Heart left ventricle (tissue), 13 donors: ENCODE measurements around the gene MT1A.

Source experiments
- POLR2A ChIP-seq, 2 donors: fragments of 450-650 bp; IDR thresholded peaks; one replicate each; pipeline ENCODE4 v1.6.1; 2017; ENCODE audit warnings: antibody characterized with exemption in 2 of 2, mild to moderate bottlenecking in 2 of 2, moderate library complexity in 2 of 2
- TF ChIP-seq, protein P1 (sequence below), 12 donors: fragments of 200-600 bp; sonication (generic) in 4 of 12; IDR thresholded peaks; one replicate each; pipeline versions ENCODE4 v1.5.0 to v1.8.0; 2018 to 2022; ENCODE audit warnings: antibody characterized with exemption in 12 of 12, mild to moderate bottlenecking in 5 of 12
- donor health status: ischemic (EF 13 %, LVEDD 7.1; RV severe dilation, severe dysfunction).
- donor health status: DM: no; HTN: yes; CAD: no.
- donor health status: DM: no; HTN: no; CAD: no.
- donor health status: ischemic (EF 25% LVEDD 6.9; RV normal size, moderate dysfunction).
- donor health status: ischemic (EF 25% LVEDD 5.7; RV mildly dilated, moderate dysfunction).
- donor health status: ischemic (EF 35%, LVEDD 5.7; RV mildly dilated, moderate dysfunction).
- donor health status: nonischemic (EF 11% LVEDD 7.7; RV severe dilation, severe dysfunction).
- donor health status: DM: yes; HTN: yes; CAD: no.
- donor health status: PGD.
- donor health status: ischemic (EF 29% LVEDD 5.4; RV normal size, mild dysfunction).
- donor health status: nonischemic (EF 23%, LVEDD 6.1; RV moderate dilation, normal function).

DNA sequence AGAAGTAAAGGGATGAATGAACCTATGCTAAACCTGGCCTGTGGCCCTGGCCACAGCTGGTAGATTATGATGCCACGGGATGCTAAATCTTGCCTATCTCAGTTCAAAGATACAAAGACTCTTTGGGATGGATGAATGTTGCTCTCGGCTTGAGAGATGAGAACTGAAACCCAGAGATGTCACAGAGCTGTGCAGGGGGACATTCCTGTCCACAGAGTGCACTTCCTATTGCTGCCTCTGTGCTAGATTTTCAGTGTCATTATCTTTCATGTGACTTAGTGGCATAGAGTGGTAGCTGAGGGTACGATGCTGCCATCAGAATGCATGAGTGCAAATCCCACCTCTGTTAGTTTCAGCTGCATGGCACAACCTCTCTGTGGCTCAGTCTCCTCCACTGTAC, 8.3 kb upstream of the MT1A start:
- no peak for TF ChIP-seq POLR2A (IDR thresholded peaks at IDR 0.05)
- TF ChIP-seq, protein P1, sequence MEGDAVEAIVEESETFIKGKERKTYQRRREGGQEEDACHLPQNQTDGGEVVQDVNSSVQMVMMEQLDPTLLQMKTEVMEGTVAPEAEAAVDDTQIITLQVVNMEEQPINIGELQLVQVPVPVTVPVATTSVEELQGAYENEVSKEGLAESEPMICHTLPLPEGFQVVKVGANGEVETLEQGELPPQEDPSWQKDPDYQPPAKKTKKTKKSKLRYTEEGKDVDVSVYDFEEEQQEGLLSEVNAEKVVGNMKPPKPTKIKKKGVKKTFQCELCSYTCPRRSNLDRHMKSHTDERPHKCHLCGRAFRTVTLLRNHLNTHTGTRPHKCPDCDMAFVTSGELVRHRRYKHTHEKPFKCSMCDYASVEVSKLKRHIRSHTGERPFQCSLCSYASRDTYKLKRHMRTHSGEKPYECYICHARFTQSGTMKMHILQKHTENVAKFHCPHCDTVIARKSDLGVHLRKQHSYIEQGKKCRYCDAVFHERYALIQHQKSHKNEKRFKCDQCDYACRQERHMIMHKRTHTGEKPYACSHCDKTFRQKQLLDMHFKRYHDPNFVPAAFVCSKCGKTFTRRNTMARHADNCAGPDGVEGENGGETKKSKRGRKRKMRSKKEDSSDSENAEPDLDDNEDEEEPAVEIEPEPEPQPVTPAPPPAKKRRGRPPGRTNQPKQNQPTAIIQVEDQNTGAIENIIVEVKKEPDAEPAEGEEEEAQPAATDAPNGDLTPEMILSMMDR (IDR thresholded peaks at IDR 0.05), result no peak
